Breast epithelium (tissue), 3 donors: Measurements from ENCODE around the gene C2orf78.

ENCODE experiments used
- POLR2A ChIP-seq: fragments of 450-650 bp; IDR thresholded peaks from one replicate; pipeline ENCODE4 v1.6.1; 2016; ENCODE audit warnings: antibody characterized with exemption, mild to moderate bottlenecking, moderate library complexity
- POLR2AphosphoS5 ChIP-seq, 3 donors: sonication (generic); formaldehyde crosslinking; IDR thresholded peaks; one replicate each; pipeline ENCODE4 v1.6.1; 2017; ENCODE audit warnings: antibody characterized with exemption in 3 of 3
- TF ChIP-seq, protein P1 (sequence below), 3 donors: fragments of 450-650 bp; IDR thresholded peaks; one replicate each; pipeline ENCODE4 v1.5.1; 2016 to 2017; ENCODE audit warnings: antibody characterized with exemption in 3 of 3, mild to moderate bottlenecking in 3 of 3, moderate library complexity in 3 of 3

DNA sequence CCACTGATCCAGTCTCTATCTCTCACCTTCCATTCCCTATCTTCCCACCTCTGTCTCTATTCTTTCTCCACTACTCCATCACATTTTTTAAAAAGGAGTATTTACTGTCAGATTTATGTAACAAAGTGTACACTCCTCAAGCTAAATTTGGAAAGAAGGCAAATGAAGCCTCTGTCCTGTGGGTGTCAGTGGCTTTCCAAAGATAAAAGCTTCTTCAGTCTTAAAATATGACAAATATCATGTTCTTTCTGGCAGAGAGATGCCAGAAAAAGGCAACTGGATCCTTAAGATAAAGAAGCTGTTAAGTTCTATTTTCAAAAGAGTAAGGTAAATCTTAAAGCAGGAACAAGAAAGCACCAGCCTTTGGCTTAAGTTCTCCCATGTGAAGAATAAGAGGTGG is 11.2 kb upstream of the C2orf78 start:
- TF ChIP-seq, protein P1, sequence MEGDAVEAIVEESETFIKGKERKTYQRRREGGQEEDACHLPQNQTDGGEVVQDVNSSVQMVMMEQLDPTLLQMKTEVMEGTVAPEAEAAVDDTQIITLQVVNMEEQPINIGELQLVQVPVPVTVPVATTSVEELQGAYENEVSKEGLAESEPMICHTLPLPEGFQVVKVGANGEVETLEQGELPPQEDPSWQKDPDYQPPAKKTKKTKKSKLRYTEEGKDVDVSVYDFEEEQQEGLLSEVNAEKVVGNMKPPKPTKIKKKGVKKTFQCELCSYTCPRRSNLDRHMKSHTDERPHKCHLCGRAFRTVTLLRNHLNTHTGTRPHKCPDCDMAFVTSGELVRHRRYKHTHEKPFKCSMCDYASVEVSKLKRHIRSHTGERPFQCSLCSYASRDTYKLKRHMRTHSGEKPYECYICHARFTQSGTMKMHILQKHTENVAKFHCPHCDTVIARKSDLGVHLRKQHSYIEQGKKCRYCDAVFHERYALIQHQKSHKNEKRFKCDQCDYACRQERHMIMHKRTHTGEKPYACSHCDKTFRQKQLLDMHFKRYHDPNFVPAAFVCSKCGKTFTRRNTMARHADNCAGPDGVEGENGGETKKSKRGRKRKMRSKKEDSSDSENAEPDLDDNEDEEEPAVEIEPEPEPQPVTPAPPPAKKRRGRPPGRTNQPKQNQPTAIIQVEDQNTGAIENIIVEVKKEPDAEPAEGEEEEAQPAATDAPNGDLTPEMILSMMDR (IDR thresholded peaks at IDR 0.05) = no peak
- no peak for TF ChIP-seq POLR2A
- TF ChIP-seq POLR2AphosphoS5 (IDR thresholded peaks at IDR 0.05) = no peak
